ENCODE measurements around the gene PRR4.

Gene PRR4

DNA sequence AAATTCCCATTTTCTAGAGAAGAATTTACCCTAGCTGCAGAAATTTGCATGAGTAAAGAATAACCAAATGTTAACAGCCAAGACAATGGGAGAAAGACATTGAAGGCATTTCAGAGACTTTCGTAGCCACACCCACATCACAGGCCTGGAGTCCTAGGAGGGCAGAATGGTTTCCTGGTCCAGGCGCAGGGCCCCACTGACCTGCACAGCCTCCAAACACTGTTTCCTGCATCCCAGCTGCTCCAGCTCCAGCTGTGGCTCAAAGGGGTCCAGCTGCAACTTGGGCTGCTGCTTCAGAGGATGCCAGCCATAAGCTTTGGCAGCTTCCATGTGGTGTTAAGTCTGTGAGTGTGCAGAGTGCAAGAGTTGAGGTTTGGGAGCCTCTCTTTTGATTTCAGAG is 6.5 kb upstream of the PRR4 start:
- H3K27ac ChIP-seq (ENCODE audit: low read length), result no peak overlapping the region
- no peaks in the 10 kb centered on the region for H3K9me2 ChIP-seq (replicated peaks; ENCODE audit: insufficient read depth, low read length)
- H3K9ac ChIP-seq (ENCODE audit: low read length), result no peak overlapping the region
- no peak overlapping the region for H3K4me2 ChIP-seq (ENCODE audit: low read depth, low read length)
- no peaks in the 10 kb centered on the region for H3F3A ChIP-seq (ENCODE audit: insufficient read depth, low read length)
- TF ChIP-seq EZH2phosphoT487 (IDR thresholded peaks at IDR 0.05; ENCODE audit: low read length) (no peak), EZH2 (optimal IDR thresholded peaks at IDR 0.05; ENCODE audit: low read depth, low read length) (no peak)
- TF ChIP-seq, protein P1, sequence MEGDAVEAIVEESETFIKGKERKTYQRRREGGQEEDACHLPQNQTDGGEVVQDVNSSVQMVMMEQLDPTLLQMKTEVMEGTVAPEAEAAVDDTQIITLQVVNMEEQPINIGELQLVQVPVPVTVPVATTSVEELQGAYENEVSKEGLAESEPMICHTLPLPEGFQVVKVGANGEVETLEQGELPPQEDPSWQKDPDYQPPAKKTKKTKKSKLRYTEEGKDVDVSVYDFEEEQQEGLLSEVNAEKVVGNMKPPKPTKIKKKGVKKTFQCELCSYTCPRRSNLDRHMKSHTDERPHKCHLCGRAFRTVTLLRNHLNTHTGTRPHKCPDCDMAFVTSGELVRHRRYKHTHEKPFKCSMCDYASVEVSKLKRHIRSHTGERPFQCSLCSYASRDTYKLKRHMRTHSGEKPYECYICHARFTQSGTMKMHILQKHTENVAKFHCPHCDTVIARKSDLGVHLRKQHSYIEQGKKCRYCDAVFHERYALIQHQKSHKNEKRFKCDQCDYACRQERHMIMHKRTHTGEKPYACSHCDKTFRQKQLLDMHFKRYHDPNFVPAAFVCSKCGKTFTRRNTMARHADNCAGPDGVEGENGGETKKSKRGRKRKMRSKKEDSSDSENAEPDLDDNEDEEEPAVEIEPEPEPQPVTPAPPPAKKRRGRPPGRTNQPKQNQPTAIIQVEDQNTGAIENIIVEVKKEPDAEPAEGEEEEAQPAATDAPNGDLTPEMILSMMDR (IDR thresholded peaks at IDR 0.05; ENCODE audit: low read length), result no peak
- no peaks in the 10 kb centered on the region for H3K36me3 ChIP-seq (replicated peaks; ENCODE audit: insufficient read depth, low read length)
- no peaks in the 10 kb centered on the region for H3K27me3 ChIP-seq (replicated peaks; ENCODE audit: insufficient read depth, low read length)
- H3K4me3 ChIP-seq (ENCODE audit: low read length), result no peak overlapping the region
- no peaks in the 10 kb centered on the region for H3K9me3 ChIP-seq (replicated peaks; ENCODE audit: insufficient read depth, low read length)
- DNase-seq, result no peak
- no peaks in the 10 kb centered on the region for H3K79me2 ChIP-seq (ENCODE audit: low read length)
- H3K4me1 ChIP-seq (ENCODE audit: low read length), result no peaks in the 10 kb centered on the region
- H4K20me1 ChIP-seq (ENCODE audit: insufficient read depth, low read length), result no peaks in the 10 kb centered on the region
- no peak overlapping the region for H2AFZ ChIP-seq (ENCODE audit: low read length)

DNA sequence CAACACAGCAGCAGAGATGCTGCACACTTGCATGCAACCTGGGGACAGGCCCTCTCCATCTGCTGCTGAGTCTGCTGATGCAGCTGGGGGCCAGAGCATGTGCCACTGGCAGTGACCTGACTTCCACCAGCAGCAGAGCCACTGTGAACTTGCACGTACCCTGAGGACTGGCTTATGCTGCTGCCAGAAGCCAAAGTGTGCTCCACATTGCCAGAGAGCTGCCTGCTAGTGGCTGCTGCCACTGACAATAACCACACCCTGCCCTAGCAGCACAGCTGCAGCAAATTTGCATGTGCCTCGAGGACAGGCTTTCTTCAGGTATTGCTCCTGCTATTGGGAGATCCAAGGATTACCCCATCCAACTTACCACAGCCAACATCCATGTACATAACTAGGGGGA is 4.5 kb upstream of the PRR4 start:
- Histone ChIP-seq H3K79me2 (ENCODE audit: low read length) (no peaks in the 10 kb centered on the region), H3K4me2 (ENCODE audit: low read depth, low read length) (no peak overlapping the region), H3K9me2 (replicated peaks; ENCODE audit: insufficient read depth, low read length) (no peaks in the 10 kb centered on the region), H3K9me3 (replicated peaks; ENCODE audit: insufficient read depth, low read length) (no peaks in the 10 kb centered on the region), H3K27me3 (replicated peaks; ENCODE audit: insufficient read depth, low read length) (no peaks in the 10 kb centered on the region), H3K4me3 (ENCODE audit: low read length) (no peak overlapping the region), H3K4me1 (ENCODE audit: low read length) (no peaks in the 10 kb centered on the region), H3K9ac (ENCODE audit: low read length) (no peak overlapping the region), H3K27ac (ENCODE audit: low read length) (no peak overlapping the region), H4K20me1 (ENCODE audit: insufficient read depth, low read length) (no peaks in the 10 kb centered on the region), H3F3A (ENCODE audit: insufficient read depth, low read length) (no peaks in the 10 kb centered on the region), H3K36me3 (replicated peaks; ENCODE audit: insufficient read depth, low read length) (no peaks in the 10 kb centered on the region), H2AFZ (ENCODE audit: low read length) (no peak overlapping the region)
- DNase-seq, result no peak
- TF ChIP-seq EZH2phosphoT487 (IDR thresholded peaks at IDR 0.05; ENCODE audit: low read length) (no peak), EZH2 (optimal IDR thresholded peaks at IDR 0.05; ENCODE audit: low read depth, low read length) (no peak)
- TF ChIP-seq, protein P1 (IDR thresholded peaks at IDR 0.05; ENCODE audit: low read length), result no peak

DNA sequence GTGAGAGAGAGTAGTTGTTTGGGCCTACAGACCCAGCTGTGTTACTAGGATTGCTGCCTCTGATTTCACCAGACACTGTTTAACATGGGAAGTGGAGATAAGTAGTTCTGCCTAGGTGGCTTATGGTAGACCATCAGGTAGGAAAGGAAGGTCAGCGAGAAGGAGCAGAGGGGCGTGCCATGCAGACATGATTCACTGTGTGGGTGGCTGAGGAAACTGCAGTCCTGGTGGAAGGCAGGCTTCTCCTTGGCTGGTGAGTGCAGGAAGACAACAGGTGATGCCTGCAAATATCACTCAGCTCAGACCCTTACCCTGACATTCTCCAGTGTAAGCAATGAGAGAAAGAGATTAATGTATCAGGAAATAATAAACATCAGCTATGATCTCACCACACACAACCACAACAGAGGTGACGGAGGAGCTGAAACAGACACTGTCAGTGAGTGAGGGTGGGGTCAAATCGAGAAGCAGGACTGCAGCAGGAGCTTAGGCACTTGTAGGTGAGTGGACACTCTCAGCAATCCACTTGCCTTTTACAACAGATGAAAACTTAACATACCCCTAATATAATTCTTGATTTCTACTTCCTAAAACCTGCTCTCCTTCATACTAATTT is 2.1 kb upstream of the PRR4 start:
- H3K9me2 ChIP-seq (replicated peaks; ENCODE audit: insufficient read depth, low read length), result no peaks in the 10 kb centered on the region
- H3K27ac ChIP-seq (ENCODE audit: low read length), result no peak overlapping the region
- H3K4me1 ChIP-seq (ENCODE audit: low read length), result no peaks in the 10 kb centered on the region
- no peak overlapping the region for H2AFZ ChIP-seq (ENCODE audit: low read length)
- TF ChIP-seq, protein P1 (IDR thresholded peaks at IDR 0.05; ENCODE audit: low read length), result no peak
- TF ChIP-seq EZH2phosphoT487 (IDR thresholded peaks at IDR 0.05; ENCODE audit: low read length) (no peak), EZH2 (optimal IDR thresholded peaks at IDR 0.05; ENCODE audit: low read depth, low read length) (no peak)
- no peak overlapping the region for H3K9ac ChIP-seq (ENCODE audit: low read length)
- no peak overlapping the region for H3K4me3 ChIP-seq (ENCODE audit: low read length)
- no peaks in the 10 kb centered on the region for H4K20me1 ChIP-seq (ENCODE audit: insufficient read depth, low read length)
- H3K9me3 ChIP-seq (replicated peaks; ENCODE audit: insufficient read depth, low read length), result no peaks in the 10 kb centered on the region
- H3K79me2 ChIP-seq (ENCODE audit: low read length), result no peaks in the 10 kb centered on the region
- H3K4me2 ChIP-seq (ENCODE audit: low read depth, low read length), result no peak overlapping the region
- H3K36me3 ChIP-seq (replicated peaks; ENCODE audit: insufficient read depth, low read length), result no peaks in the 10 kb centered on the region
- H3F3A ChIP-seq (ENCODE audit: insufficient read depth, low read length), result no peaks in the 10 kb centered on the region
- DNase-seq, result no peak
- no peaks in the 10 kb centered on the region for H3K27me3 ChIP-seq (replicated peaks; ENCODE audit: insufficient read depth, low read length)

Data from MM.1S (cell line).